Urinary bladder (tissue), 2 donors: ENCODE data around the gene TRAM2. TPM values are rescaled to one million over a fixed set of nuclear protein-coding genes. Genes with fewer than 3 reads are reported as not detected.

Experiments used
- polyA plus RNA-seq: library from polyadenylated mRNA; stranded (reverse); fragments of 200-250 nt; gene quantifications from one replicate; pipeline ENCODE4 v1.2.3, GENCODE V29; 2013
- total RNA-seq: library from RNA; depleted of rRNA; stranded (reverse); fragments of >200 nt; gene quantifications from one replicate; pipeline ENCODE4 v1.2.3, GENCODE V29; 2014
- donor health status: healthy.

TRAM2 gene
- total and polyA plus RNA-seq, 2 donors = 22.9 to 25.2 TPM

Other genes starting within 250 kb of the TRAM2 start
- gene PAQR8, start 214.9 kb downstream of the TRAM2 start, total RNA-seq = 15.4 TPM
- 12.1 TPM for gene PAQR8, start 214.9 kb downstream of the TRAM2 start, polyA plus RNA-seq
- gene EFHC1, start 156.7 kb downstream of the TRAM2 start, total RNA-seq = 51.2 TPM
- gene EFHC1, start 156.7 kb downstream of the TRAM2 start, polyA plus RNA-seq = 12.8 TPM
- gene TMEM14A, start 94.1 kb upstream of the TRAM2 start, total RNA-seq = 34.2 TPM
- 36.4 TPM for gene TMEM14A, start 94.1 kb upstream of the TRAM2 start, polyA plus RNA-seq
- gene GSTA2, start 186.4 kb upstream of the TRAM2 start, total RNA-seq = not detected
- not detected for gene GSTA2, start 186.4 kb upstream of the TRAM2 start, polyA plus RNA-seq
- not detected for gene GSTA1, start 226.8 kb upstream of the TRAM2 start, total RNA-seq
- 0.24 TPM for gene GSTA1, start 226.8 kb upstream of the TRAM2 start, polyA plus RNA-seq